HG02763 (cell line): ENCODE data around the gene SMTN.

Experiments used
- ATAC-seq: cut with Tn5 transposase; IDR thresholded peaks from one replicate; pipeline ENCODE4 v1.9.1; 2021; ENCODE audit warnings: mild to moderate bottlenecking, moderate library complexity; ENCODE audit not compliant: unreplicated experiment

Gene SMTN

DNA sequence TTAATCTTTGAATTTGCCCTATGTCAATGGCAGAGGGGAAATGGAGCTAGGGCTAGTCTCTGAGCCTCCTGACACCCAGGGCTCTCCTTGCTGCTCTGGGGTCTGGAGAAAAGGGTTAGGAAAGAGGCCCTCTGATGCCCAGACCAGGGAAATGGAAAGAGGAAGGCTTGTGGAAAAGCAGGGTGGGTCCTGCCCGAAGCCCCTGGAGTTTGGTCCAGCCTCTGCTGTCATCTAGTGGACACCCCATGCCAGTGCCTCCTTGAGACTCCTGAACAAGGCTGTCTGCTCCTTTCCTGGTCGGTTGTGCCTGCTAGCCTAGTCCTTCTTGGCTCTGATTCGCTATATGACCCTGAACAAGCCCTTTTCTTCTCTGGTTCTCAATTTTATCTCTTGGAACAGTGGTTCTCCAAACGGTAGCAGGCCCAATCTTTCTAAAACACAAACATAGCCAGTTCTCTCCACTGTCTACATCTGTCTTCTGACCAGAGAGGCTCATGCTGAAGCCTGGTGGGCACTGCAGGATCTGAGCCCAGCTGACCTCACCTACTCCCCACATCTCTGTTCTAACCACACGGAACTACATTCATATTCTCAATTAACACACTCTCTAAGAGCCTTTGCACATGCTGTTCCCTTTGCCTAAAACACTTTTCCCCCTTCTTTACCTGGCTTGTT is 68.0 kb downstream of the SMTN start:
- no peak for ATAC-seq

DNA sequence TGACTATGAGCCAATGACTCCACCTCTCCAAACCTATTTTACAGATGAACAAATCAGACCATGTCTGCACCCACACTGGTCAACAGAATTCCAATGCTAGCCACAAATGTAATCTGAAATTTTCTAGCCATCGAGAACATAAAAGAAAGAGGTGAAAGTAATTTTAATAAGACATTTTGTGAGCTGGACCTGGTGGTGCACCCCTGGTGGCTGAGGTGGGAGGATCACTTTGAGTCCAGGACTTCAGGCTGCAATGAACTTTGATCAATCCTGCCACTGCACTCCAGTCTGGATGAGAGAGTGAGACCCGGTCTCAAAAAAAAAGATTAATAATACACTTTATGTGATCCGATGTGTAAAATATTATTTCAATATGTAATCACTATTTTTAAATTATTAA is 69.5 kb downstream of the SMTN start:
- no peak for ATAC-seq

DNA sequence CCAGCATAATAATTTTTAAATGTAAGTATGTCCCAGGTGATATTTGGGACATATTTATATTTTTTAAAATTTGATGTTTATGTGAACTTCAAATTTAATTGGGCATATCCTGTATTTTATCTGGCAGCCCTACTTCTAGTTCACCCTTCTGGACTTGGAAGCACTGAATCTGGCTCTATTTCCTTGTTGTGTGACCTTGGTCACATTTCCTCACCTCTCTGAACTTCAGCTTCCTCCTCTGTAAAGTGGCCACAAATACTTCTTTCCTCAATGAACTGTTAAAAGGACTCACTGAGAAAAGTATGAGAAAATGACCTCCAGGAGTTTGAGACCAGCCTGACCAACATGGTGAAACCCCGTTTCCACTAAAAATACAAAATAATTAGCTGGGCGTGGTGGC is 70.8 kb downstream of the SMTN start:
- ATAC-seq, result no peak

GRCh38 chr22:31153357-31153756 is 72.2 kb downstream of the SMTN start:
- no peak for ATAC-seq
